Ramos (cell line): ENCODE measurements around the gene COL8A2.

ENCODE experiments used
- in situ Hi-C: fragments of 300-500 bp; cut with MboI; formaldehyde crosslinking; loops from one replicate; pipeline ENCODE4 v1.14.3; 2022; ENCODE audit warnings: low sequenced_read_pairs; ENCODE audit not compliant: unreplicated experiment

COL8A2 gene

DNA sequence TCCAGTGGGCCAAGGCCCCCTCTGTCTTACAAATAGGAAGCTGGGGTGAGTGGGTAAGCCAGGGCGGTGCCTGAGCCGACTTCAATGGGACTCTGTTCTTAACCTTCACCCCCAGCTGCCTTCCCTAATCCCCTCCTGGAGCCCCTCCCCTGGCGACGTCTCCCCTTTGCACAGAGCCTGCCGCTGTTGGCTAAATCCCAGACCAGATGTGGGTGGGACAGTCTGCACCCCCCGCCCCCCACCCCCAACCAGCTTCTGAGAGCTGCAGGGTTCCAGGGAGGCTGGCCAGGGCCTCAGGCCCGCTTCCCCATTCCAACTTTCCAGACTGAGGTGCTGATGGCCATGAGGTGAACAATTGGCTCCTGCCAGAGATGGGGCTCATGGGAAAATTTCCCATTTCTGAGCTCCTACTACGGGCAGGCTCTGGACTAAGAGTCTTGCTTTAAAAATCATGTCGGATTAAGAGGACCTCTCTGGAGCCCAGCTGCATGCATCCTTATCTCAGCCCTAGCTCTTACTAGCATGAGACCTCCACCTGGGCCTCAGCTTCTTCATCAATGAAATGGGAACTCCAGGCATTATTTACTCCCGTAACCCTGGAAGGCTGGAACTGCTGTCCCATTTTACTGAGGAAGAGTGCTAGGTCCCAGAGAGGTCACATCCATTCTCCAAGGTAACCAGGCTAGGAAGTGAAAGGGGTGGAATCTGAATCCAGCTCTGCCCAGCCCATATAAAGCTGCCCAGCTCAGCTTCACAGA is 6.4 kb downstream of the COL8A2 start:
- in situ Hi-C loops, result no loop called here

DNA sequence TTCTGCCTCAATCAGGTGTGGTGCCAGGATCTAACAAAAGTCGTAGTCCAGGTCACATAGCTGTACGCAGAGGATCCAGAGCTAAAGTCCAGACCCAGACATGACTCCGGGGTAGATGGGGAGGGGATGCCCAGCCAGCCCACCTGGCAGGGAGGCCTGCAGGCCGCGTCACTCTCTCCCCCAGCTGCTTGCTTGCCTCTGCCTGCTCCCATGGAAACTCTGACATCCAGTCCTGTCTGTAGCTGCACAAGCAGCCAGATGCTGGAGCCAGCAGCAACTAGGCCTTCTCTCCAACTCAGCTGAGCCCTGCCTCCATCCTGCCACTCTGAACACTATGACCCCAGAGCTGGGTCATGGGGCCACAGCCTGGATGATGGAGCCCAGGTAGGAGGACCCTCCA is 8.1 kb downstream of the COL8A2 start:
- in situ Hi-C loops, result no loop called here

DNA sequence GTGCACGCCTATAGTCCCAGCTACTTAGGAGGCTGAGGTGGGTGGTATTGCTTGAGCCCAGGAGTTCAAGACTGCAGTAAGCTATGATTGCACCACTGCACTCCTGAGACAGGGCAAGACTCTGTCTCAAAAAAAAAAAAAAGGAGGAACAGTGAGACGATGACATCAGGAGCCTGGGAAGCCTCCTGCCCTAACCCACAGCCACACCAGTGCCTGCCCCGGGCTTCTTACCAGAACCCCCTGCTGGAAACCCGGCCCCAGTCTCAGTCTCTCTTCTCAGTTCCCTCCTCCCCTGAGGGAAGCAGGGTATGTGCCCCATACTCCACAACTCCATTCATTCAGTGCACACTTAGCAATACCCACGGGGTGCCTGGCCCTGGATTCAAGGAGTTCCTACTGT is 9.1 kb downstream of the COL8A2 start:
- in situ Hi-C loops, result no loop called here

DNA sequence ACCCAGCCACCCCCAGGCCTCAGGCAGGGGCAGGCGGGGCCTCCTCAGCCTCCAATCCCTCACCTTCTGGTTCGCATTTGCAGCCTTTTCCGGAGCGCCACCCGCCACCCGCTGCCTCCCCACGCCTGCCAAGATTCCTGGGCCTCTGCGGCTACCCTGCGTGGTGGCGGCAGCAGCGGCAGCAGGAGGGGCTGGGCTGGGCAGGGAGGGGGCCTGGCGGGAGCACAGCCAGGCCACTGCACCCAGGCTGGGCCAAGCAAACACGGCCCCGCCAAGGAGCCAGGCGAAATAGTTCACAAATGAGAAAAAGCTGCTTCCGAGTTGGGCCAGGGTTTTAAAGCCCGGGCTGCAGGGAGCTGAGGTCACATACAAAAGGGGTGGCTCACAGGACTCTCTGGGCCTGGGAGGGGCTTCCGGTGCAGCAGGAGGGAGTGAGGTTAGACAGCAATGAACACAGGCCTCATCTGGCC is 9.8 kb downstream of the COL8A2 start:
- in situ Hi-C loops, result no loop called here

DNA sequence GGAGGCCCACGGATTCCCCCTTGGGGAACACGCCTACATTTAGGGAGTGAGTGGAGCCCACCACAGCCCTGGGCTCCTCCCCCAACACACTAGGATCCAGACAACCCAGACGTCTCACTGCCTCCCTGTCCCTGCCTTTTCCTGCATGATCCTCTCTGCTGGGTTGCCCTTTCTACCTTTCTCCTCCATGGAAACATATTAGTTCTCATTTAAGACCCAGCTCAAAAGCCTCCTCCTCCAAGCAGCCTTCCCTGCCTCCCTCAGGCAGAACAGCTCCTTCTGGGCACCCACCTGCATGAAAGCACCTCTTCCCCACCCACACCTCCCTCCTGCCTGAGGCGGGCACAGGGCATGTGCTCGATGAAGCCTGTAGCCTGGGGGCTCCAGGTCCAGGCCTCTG is 10.7 kb downstream of the COL8A2 start:
- in situ Hi-C loops, result no loop called here

DNA sequence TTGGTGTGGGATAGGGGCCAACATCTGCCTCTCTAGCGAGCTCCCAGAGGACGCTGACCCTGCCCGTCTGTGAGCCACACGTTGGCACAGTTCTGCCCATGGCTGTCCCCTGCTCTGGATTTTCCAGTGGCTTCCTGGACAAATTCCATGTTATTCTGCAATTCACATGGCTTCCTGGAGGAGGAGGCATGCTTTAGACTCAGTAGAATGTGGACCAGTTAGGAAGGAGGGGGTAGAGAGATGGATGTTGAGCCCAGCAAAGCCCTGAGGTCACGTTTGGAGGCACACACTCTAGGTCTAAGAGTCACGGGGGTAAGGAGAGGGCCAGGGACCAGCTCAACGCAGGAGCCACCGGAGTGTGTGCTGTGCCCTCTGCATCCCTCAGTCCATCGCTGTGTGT is 12.2 kb downstream of the COL8A2 start:
- in situ Hi-C loops, result no loop called here

DNA sequence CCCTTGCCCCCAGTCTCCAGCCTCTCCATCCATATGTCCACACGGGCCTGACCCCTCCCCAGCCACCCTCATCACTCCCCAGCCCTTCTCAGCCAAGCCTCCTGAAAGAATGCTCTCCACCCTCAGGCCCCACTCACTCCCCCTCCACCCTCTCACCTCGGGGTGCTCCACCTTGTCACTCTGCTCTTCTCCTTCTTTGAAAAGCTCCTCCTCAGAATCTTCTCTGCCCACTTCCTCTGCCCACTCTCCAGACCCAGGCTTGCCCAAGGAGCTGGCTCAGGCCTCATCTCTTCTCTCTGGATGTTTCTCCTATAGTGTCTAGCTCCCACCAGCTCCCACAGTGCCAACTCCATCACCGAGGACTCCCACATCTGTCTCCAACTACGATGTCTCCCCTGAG is 13.9 kb downstream of the COL8A2 start:
- in situ Hi-C loops, result no loop called here

DNA sequence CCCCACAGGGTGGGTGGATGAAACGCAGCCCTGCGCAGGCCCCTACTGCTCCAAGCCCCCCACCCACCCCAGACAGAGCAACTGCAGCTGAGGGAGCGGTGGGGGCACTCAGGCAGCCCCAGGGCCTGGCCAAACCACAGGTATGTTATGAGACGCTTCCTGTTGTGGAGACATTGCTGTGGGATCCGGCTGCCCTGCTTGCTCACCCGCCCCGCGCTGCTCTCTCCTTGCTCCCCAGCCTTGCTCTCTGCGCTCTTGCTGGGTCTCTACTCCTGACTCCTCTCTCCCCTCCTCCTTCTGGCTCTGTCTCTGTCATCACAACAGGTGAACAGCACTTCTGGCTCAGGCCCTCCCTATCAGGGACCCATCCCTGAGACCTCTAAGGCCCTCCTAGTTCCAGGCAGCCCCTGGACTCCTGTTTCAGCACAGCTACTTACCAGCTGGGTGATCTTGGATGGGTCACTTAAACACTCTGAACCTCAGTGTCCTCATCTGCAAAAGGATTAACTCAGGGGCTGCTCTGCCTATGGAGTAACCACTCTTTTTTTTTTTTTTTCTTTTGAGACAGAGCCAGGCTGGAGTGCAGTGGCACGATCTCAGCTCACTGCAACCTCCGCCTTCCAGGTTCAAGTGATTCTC is 15.9 kb downstream of the COL8A2 start:
- in situ Hi-C loops, result loop anchor here (5.0 to 10.0 kb wide), 4 partner anchors 33 to 316 kb away; no protein-coding TSS in a partner anchor

DNA sequence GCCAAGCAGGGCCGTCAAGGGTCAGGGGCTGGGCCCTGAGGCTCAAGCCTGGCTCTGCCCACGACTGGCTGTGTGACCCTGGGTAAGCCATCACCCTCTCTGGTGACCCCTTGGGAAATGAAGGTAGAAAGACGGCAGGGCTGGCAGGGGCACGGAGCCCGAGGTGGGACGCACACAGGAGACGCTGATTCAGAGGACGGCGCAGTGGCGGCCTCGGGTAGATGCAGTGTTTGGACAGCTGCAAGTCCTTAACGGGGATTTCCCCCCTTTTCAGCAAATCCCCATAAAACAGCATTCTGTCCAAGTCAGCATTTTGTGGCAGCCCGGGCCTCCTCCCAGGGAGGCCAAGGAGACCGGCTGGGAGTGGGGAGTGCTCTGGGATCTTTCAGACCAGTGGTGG is 16.7 kb downstream of the COL8A2 start:
- in situ Hi-C loops, result loop anchor here (5.0 to 10.0 kb wide), 4 partner anchors 34 to 316 kb away; no protein-coding TSS in a partner anchor

DNA sequence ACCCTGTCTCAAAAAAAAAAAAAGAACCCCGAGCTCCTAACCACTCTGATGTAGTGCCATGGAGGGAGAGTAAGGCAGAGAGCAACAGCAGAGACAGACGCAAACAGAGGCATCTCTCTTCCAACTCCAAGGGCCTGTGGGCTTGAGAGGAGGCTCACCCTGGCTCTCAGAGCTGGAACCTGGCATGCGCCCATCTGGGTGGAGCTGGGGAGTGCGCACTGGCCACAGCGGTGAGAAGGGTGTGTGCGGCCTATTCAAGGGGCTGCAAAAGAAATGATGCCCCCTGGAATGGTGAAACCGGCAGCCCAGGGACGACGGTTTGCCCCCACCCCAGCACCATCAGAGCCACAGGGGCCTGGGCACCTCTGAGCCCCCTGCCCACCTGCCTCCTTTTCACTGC is 17.6 kb downstream of the COL8A2 start:
- in situ Hi-C loops, result loop anchor here (5.0 to 10.0 kb wide), 4 partner anchors 35 to 317 kb away; no protein-coding TSS in a partner anchor

DNA sequence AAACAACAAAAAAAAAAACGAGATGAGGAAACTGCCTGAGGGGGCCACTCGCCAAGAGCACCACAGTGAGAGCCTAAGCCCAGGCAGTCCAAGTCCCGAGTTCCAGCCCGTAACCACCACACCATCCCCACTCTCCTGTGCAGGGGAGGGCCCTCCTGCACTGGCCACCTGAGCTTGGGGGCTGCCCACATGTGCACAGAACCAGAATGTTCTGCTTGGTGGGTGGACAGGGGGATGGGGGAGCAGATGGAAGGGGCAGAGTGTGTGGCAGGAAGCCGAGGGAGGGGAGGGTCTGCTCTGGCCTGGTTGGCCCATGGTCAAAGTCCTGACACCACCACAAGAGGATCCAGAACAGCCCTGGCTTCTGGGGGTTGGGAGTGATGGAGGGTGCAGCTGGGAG is 18.8 kb downstream of the COL8A2 start:
- in situ Hi-C loops, result loop anchor here (5.0 to 10.0 kb wide), 4 partner anchors 36 to 319 kb away; no protein-coding TSS in a partner anchor

DNA sequence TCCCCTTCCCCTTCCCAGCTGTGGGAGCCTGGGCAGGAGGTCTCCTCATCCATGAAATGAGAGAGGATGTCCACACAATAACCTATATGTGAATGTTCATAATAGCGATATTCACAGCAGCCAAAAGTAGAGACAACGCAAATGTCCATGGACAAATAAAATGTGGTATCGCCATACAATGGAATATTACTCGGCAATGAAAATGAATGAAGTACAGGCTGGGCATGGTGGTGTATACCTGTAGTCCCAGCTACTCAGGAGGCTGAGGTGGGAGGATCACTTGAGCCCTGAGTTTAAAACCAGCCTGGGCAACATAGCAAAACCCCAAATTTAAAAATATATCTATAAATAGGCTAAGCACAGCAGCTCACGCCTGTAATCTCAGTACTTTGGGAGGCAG is 23.5 kb downstream of the COL8A2 start:
- in situ Hi-C loops, result loop anchor here (10.0 kb wide), 1 partner anchor 323 kb away; no protein-coding TSS in a partner anchor

DNA sequence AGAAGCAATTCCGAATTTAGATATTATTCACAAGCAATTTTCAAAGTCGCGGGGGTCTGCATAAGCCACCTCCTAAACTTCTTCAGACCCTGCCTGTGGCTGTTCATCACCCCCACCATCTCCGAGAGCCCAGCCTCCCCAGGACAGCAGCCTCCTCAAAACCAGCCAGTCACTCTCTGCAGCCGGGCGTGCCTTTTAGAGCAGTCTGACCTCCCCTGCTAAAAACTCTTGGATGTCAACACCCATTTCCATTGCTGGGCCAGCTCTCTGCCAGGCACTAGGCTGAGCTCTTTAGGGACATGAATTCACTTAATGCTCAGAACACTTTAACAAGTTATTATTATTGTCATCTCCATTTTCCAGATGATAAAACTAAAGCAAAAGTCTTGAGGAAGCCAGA is 24.6 kb downstream of the COL8A2 start:
- in situ Hi-C loops, result loop anchor here (10.0 kb wide), 1 partner anchor 324 kb away; no protein-coding TSS in a partner anchor

DNA sequence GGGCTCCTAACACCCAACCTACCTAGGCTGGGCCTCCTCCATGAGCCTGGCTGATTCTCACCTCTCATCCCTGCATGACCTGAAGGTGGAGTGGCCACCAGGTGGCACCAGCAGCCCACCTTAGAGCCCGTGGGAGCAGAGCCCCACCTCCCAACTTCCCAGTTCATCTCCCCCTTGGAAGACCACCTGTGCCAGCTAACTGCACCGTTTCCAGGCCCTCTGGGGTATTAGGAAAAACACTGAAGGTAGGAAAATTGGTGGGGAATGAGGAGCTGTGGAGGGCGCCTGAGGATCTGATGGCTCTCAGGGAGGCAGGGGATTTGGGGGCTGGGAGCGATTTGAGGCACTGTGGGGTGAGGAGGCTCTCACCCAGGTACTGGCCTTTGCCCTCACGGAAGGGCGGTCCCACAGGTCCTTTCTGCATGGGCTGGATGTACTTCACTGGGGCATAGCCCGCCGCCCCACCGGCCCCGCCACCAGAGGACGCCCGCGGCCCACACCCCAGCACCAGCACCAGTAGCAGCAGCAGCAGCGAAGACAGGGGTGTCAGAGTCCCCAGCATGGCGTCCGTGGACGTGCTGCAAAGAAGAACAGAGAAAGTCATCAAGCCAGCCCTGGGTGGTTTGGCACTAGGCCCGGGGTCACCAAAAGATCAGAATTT is 25.2 kb downstream of the COL8A2 start:
- in situ Hi-C loops, result loop anchor here (10.0 kb wide), 1 partner anchor 325 kb away; no protein-coding TSS in a partner anchor

DNA sequence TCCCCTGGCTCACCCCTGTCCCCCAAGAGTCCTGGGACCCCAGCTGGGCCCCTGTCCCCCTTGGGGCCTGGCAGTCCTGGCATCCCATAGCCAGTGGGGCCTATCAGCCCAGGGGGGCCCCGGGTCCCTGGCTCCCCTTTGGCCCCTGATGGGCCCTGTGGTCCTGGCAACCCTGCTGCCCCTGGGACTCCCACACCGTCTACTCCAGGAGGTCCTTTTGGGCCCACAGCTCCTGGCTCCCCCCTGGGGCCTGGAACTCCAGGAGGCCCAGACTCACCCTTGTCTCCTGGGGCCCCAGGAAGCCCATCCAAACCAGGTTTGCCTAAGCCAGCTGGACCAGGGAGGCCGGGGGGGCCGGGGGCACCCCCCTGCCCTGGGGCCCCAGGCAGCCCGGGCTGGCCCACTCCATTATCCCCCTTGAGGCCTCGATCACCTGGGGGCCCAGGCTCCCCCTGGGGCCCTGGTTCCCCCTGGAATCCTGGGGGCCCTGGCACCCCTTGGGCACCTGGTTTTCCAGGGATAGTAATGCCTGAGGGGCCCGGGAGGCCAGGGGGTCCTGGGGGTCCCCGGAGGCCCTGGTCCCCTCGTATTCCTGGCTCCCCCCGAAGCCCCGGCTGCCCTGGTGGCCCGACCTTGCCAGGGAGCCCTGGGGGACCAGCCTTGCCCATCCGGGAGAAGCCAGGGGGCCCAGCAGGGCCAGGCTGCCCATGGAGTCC is 26.2 kb downstream of the COL8A2 start:
- in situ Hi-C loops, result no loop called here

DNA sequence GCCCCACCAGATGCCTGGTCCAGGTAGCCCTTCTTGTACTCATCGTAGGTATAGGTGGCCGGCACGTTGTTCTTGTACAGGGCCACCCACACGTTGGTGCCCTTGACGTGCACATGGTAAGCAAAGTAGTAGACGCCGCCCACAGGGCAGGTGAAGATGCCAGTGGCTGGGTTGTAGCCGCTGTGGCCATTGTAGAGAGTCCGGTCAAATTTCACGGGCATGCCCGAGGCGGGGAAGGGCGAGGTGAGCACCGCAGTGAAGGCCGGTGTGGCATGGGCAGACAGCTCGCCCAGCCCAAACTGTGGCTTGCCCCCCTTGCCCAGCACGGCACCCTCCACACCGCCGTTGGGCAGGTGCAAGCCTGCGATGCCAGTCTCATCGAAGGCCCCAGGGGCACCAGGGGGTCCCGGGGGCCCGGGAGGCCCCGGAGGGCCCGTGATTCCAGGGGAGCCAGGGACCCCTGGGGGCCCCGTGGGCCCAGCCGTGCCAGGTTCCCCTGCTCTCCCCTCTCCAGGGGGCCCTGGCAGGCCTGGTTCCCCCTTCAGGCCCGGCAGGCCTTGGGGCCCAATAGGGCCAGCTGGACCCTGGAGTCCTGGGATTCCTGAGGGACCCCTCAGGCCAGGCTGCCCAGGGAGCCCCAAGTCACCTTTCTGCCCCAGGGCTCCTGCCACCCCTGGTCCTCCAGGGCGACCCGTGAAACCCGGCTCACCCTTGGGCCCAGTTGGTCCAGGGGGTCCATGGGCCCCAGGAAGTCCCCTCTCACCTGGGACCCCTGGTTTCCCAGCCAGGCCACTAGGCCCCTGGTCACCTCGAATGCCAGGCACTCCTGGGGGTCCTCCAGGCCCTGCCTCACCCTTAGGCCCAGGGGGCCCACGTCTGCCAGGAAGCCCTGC is 27.1 kb downstream of the COL8A2 start:
- in situ Hi-C loops, result no loop called here

DNA sequence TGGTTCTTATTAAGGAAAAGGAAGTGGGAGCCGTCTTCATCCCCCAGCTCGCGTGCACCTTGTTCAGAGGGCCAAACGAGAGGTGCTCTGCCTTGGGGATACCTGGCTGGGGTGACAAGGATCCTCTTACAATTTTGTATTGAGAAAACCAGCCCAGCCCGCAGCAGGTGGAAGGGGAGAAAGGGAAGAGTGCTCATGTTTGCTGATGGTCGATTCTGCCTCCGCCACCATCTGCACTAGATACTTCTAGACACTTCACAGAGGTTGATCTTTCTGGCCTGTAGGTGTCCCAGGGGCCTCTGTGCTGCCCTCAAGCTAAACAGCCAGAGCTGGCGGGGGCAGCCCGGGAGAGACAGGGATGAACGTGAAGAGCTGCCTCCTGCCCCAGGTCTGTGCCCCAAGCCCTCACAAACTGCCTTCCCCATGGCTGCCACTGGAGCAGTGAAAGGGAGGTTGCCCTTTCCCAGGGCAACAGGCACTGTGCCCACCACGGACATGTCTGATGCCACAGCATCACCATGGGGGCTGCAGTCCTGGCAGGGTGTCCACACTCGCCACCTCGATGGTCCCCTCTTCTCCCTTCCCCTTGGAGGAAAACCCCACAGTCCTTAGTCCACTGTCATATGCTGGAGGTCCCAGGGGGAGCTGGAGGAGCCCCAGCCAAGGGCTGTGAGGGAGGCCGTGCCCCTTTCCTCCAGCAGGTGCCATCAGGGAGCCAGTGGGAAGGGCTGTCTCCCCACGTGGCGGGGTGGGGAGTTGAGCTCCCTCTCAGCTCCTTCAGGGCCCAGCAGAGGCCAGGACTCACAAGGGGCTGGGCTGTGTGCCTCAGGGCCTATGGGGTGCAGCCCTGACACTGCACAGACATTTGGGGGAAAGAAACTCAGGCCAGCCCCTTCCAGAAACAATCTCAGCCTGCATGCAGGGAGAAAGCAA is 28.3 kb downstream of the COL8A2 start:
- in situ Hi-C loops, result no loop called here

DNA sequence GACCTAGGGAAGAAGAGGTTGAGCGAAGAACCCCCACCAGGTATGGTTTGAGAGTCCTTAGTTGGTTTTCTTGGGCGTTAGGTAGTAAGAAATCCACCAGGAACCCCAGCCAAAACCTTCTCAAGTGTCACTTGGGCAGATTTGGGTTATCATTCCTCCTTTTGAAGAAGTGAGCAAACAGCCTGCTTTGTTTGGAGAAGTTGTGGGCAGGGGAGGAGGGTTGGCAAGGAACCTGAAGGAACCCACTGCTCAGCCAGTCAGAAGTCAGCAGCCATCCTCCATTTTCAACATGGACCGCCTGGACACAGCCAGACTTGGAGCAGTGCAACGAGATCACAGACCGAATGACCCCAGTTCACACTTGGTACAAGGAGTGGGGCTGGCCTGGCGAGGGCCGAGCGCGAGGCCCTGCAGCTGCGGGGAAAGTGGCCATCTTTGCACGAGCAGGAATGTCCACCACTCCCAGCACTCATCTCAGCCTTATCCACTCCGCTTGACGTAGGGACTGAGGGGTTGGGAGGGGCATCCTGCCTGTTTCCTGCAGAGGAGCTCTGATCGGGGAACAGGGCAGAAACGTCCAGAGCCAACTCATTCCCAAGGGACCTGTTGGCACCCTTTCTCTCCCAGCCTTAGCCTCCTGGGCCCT is 29.1 kb downstream of the COL8A2 start:
- in situ Hi-C loops, result no loop called here
